Neural progenitor cell (in vitro differentiated cells): ENCODE results near the gene PAPSS2.

Source experiments
- CTCF ChIP-seq: fragments of 200-600 bp; sonication (generic); IDR thresholded peaks from 2 replicates; pipeline ENCODE4 v1.5.1; 2017; ENCODE audit warnings: antibody characterized with exemption, mild to moderate bottlenecking
- EZH2 ChIP-seq: fragments of 200-600 bp; sonication (generic); IDR thresholded peaks from 2 replicates; pipeline ENCODE4 v1.6.1; 2017; ENCODE audit warnings: antibody characterized with exemption, mild to moderate bottlenecking, moderate library complexity

DNA sequence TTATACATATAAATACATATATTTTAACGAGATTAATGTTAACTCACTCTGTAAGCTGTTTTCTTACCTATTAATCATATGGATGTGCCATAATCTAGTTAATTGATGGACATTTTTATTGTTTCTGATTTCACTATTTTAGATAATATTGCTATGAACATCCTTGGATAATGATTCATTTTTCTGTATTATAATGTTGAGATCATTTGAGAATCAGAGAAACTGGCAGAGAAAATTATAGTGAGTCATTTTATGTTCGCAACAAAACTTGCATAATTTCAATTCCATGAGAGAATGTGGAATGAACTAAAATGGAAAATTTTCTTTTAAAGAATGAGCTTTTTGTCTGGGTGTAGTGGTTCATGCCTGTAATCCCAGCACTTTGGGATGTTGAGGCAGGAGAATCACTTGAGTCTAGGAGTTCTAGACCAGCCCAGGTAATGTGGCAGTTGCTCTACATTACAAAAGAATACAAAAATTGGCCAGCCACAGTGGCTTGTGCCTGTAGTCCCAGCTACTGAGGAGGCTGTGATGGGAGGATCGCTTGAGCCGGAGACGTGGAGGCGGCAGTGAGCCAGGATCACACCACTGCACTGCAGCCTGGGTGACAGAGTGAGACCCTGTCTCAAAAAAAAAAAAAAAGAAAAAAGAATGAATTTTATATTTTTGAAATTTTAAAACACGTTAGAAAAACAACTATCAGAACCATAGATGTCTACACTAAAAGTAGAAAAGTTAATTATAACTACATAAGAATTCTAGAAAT, 40.5 kb downstream of the PAPSS2 start:
- no peak for TF ChIP-seq EZH2
- TF ChIP-seq CTCF: no peak
